OCI-LY1 (cell line): ENCODE results near the gene DENND5B.

Experiments
- H2AFZ ChIP-seq: fragments of 200-600 bp; sonication (generic), shearing (Covaris generic); 2 replicates; pipeline ENCODE4 v1.6.0; 2014; ENCODE audit warnings: antibody characterized with exemption, mild to moderate bottlenecking, low read length
- H3F3A ChIP-seq: fragments of 200-600 bp; sonication (generic), shearing (Covaris generic); 2 replicates; pipeline ENCODE4 v1.6.0; 2014; ENCODE audit warnings: mild to moderate bottlenecking, antibody characterized with exemption, low read length, moderate library complexity; ENCODE audit not compliant: insufficient read depth
- H3K27ac ChIP-seq: fragments of 200-600 bp; sonication (generic); 2 replicates; pipeline ENCODE4 v1.5.1; 2014; ENCODE audit warnings: low read length, mixed run types, mild to moderate bottlenecking, low read depth; ENCODE audit not compliant: poor library complexity, severe bottlenecking
- H3K27me3 ChIP-seq: fragments of 200-600 bp; sonication (generic); 2 replicates; pipeline ENCODE4 v1.6.0; 2014; ENCODE audit warnings: antibody characterized with exemption, mild to moderate bottlenecking, low read length, moderate library complexity; ENCODE audit not compliant: insufficient read depth
- H3K36me3 ChIP-seq: fragments of 200-600 bp; sonication (generic); 2 replicates; pipeline ENCODE4 v1.6.1; 2014; ENCODE audit warnings: mild to moderate bottlenecking, antibody characterized with exemption, low read length, moderate library complexity, mixed read lengths; ENCODE audit not compliant: insufficient read depth
- H3K4me1 ChIP-seq: fragments of 200-600 bp; sonication (generic); 2 replicates; pipeline ENCODE4 v1.5.1; 2014; ENCODE audit warnings: mild to moderate bottlenecking, low read length, moderate library complexity; ENCODE audit not compliant: insufficient read depth, severe bottlenecking
- H3K4me2 ChIP-seq: fragments of 200-600 bp; sonication (generic), shearing (Covaris generic); 2 replicates; pipeline ENCODE4 v1.6.1; 2014; ENCODE audit warnings: low read length
- H3K4me3 ChIP-seq: fragments of 200-600 bp; sonication (generic); 2 replicates; pipeline ENCODE4 v1.5.1; 2014; ENCODE audit warnings: low read length, low read depth, mild to moderate bottlenecking, mixed read lengths; ENCODE audit not compliant: poor library complexity, severe bottlenecking
- H3K79me2 ChIP-seq: fragments of 200-600 bp; shearing (Covaris generic); 2 replicates; pipeline ENCODE4 v1.6.1; 2016; ENCODE audit warnings: mixed run types, low read length, mixed read lengths; ENCODE audit not compliant: insufficient read depth
- H3K9ac ChIP-seq: fragments of 200-600 bp; sonication (generic), shearing (Covaris generic); 2 replicates; pipeline ENCODE4 v1.6.1; 2014; ENCODE audit warnings: mild to moderate bottlenecking, low read length, mixed read lengths
- H3K9me2 ChIP-seq: fragments of 200-600 bp; sonication (generic), shearing (Covaris generic); 2 replicates; pipeline ENCODE4 v1.6.1; 2014; ENCODE audit warnings: low read depth, mild to moderate bottlenecking, low read length, mixed read lengths
- H3K9me3 ChIP-seq: fragments of 200-600 bp; shearing (Covaris generic); 2 replicates; pipeline ENCODE4 v1.6.1; 2014; ENCODE audit warnings: low read length, mixed read lengths
- H4K20me1 ChIP-seq: fragments of 200-600 bp; sonication (generic), shearing (Covaris generic); 2 replicates; pipeline ENCODE4 v1.6.0; 2016; ENCODE audit warnings: mild to moderate bottlenecking, low read length; ENCODE audit not compliant: insufficient read depth
- CTCF ChIP-seq: fragments of 200-600 bp; sonication (generic), shearing (Covaris generic); IDR thresholded peaks from 2 replicates; pipeline ENCODE4 v1.5.1; 2017; ENCODE audit warnings: mild to moderate bottlenecking, antibody characterized with exemption, low read length, moderate library complexity, mixed read lengths
- EZH2 ChIP-seq: fragments of 200-600 bp; sonication (generic), shearing (Covaris generic); IDR thresholded peaks from 2 replicates; pipeline ENCODE4 v1.8.0; 2017; ENCODE audit warnings: borderline replicate concordance, mixed run types, mild to moderate bottlenecking, antibody characterized with exemption, low read length, moderate library complexity, mixed read lengths

The DENND5B gene

GRCh38 chr12:31337952-31338351 is 253.0 kb downstream of the DENND5B start:
- Histone ChIP-seq H3K36me3 (no peaks in the 10 kb centered on the region), H3K9me3 (no peaks in the 10 kb centered on the region), H3K4me1 (no peaks in the 10 kb centered on the region), H3K27me3 (no peaks in the 10 kb centered on the region), H3K4me3 (no peak overlapping the region), H3K9me2 (no peaks in the 10 kb centered on the region), H3K79me2 (no peaks in the 10 kb centered on the region), H2AFZ (no peak overlapping the region), H3K27ac (no peak overlapping the region), H3K9ac (no peak overlapping the region), H3K4me2 (no peak overlapping the region), H4K20me1 (no peaks in the 10 kb centered on the region), H3F3A (no peaks in the 10 kb centered on the region)
- no peak for TF ChIP-seq CTCF
- no peak for TF ChIP-seq EZH2
